GM18861 (cell line): ENCODE results near the gene SLC23A1.

Experiments used
- ATAC-seq: cut with Tn5 transposase; IDR thresholded peaks from one replicate; pipeline ENCODE4 v1.9.1; 2021; ENCODE audit not compliant: unreplicated experiment

The SLC23A1 gene

DNA sequence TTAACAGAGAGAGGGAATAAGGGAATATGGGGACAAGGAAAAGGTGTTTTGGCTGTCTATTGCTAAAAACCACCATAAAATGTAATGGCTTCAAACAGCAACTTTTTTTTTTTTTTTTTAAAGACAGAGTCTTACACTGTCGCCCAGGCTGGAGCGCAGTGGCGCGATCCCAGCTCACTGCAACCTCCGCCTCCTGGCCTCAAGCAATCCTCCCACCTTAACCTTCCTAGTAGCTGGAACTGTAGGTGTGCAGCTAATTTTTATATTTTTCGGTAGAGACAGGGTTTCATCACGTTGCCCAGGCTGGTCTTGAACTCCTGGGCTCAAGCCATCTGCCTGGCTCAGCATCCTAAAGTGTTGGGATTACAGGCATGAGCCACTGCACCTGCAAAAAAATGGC, 25.1 kb upstream of the SLC23A1 start:
- no peak for ATAC-seq

DNA sequence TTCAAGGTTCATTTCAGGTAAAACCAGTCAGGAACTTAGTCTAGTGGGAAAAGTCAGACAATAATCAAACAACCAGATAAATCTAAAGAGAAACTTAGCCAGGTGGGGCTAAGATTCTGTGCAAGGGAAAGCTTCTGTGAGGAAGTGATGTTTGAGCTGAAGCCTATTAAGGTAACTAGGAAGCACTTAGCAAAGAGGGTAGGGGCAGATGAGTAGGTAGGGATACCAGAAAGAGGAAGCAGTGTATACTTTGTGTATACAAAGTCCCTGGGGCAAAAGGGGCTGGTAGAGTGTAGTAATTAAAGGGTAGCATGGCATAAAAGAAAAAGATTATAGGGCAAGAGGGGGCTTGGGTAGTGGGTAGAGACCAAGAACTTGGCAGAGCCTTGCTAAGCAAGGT, 24.4 kb upstream of the SLC23A1 start:
- ATAC-seq, result no peak

DNA sequence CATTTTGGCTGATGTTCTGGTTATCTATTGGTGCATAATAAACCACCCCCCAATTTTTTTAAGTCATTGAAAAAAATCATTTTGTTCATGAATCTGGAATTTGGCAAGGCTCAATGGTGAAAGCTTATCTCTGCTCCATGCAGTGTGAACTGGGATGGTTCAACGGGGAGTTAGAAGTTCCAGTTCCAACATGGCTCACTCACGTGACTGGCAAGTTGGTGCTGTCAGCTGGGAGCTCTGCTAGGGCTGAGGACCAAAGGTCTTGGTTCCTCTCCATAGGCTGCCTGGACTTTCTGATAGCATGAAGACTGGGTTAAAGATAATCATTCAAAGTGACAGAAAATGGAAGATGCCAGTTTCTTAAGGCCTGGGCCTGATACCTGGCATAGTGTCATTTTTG, 23.9 kb upstream of the SLC23A1 start:
- no peak for ATAC-seq

GRCh38 chr5:139404484-139404840, 21.4 kb upstream of the SLC23A1 start:
- no peak for ATAC-seq

DNA sequence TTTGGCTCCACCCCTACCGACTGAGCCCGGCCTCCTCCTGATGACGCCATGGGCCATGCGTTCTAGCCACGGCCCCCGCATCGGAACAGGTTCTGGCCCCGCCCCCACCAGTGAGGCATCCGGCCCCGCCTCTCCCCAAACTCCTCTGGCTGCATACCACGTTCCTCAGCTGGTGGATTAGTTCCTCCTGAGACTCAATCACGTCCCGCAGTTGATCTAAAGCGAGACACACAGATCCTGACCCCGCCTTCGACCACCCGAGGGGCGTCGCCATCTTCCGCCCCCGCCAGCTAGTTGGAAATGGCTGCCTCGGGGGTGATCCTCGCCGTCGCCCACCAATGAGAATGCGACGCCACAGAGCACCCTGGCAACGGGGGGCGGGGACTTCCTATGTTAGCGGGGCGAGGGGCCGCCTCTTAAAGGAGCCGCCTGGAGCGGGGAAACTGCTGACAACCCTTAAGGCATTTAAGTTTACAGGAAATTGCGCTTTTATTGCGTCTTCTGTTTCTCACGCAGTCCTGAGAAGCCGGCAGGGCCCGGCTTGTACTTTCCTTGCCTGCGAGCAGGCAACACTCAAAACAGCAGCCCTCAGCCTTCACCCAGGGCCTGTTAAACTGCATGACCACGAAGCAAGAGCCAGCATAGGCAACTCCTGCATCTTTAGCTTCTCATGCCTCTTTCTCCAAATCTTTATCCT, 20.8 kb upstream of the SLC23A1 start, which contains the start of gene SPATA24:
Gene SPATA24 (minus strand): TSS at position 303 of the 697 bp plus-strand sequence. CDS start 29 bp downstream, at position 274.
- peak; percentile 65 for ATAC-seq

DNA sequence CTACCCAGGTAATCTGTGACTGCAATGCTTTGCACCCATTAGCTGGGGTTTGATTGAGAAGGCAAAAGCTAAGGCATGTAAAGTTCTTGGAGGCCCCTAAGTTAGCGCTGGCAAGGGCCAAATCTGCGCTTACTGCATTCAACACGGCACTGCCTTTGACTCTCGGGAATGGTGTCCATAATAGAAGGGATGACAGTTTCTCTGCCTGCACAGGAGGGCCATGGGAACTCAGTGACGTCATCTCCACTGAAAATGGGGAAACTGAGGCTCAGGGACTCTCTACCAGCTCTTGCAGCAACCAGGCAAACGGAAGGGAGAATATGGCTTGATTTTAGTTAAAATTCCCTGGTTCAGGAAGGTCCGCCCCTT, 20.3 kb upstream of the SLC23A1 start:
- ATAC-seq, result peak; percentile 1

DNA sequence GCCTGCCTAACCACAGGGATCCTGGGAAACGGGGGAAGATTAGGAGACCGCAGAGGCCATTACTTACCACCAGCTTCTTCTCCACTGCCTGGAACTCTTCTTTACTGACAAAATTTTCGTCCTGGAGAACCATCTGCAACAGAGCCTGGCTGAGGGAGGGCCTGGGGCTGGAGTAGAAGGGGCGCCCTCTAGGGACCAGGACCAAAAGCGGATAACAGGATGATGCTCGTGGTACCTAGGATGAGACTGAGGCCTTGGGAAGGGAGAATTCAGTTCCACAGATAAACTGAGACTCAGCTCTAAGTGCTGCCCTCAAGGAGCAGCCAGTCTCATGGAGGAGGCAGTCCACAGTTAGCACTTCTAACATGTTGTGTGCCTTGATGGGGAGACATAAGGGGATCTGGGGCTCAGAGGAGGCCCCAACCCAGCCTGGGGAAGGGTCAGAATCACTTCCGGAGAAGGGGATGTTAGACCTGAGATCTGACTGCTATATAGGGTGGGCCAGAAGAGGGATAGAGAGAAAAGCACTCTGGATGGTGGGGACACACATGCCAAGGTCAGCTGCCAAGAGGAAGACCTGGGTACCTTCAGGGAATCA, 19.6 kb upstream of the SLC23A1 start:
- no peak for ATAC-seq

DNA sequence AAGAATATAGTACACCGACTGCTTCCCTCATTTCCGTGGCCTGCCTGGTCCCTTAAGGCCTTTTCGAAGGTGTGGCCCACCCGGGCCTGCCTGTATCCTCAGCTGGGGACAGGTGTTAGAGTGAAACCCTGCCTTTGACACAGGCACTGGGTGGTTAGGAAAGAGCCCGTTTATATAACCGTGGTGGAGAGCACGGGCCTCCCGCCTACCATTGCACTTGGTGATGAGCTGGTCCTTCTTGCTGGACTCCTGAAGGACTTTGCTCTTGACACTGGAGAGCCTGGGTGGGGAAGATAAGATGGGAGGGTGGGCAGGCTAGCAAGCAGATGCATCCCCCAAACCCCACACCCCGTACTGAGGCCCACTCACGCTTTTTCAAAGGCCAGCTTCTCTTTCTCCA, 18.4 kb upstream of the SLC23A1 start:
- no peak for ATAC-seq

- ATAC-seq, result peak; percentile 27
These were observed 16.5 kb upstream of the SLC23A1 start for GRCh38 chr5:139399501-139400121.

DNA sequence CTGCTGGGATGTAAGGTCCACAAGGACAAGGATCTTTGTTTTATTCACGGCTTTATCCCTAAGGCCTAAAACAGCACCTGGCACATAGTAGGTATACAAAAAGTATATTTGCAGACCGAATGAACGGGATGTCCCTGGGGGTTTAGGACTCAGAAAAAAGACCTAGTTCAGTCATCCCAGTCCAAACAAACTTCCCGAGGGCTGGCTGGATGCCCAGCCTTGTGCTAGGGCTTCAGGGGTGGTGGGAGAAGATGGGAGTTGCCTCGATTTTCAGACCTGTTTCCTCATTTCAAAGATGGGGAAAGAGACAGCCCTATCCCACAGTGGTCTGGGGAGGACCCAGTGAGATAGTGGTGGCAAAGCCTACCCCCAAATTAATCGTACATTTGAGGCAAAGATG, 14.8 kb upstream of the SLC23A1 start:
- ATAC-seq, result no peak

- ATAC-seq, result no peak
These were observed 13.6 kb upstream of the SLC23A1 start for GRCh38 chr5:139396691-139397090.

DNA sequence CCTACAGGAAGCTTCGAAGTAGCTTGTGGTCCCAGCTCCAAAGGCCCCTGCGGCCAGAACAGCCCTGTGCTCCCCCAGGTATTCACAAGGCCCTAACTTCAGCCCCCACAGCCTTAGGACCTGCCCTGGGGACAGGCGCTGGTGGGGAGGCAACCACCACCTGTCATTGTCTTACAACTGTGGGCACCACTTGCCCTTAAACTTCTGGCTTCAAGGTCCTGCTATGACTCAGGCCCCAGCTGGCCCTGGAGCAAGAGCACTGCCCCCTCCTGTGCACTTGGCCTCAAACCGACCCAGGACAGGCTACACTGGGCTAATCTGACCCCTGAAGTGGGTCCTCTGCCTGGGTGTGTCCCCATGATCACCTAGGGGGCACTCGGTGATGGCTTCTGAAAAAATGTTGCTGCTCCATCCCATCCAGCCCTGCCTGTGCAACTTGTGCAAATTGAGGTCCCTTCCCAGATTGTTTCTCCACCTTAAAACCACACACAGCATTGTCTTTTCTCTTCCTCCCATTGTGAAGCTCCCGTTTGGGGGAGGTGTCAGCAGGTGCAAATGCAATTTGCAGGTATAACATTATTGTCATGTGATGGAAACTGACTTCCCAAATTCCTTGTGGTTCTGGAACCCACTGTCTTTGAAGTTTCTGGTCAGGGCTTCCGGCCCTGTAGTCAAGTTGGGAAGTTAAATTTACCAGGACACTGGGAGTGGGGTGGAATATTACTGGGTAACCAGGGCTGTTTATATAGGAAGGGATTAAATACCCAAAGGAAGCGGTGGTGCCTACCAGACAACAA, 12.9 kb upstream of the SLC23A1 start:
- ATAC-seq, result peak; percentile 17

DNA sequence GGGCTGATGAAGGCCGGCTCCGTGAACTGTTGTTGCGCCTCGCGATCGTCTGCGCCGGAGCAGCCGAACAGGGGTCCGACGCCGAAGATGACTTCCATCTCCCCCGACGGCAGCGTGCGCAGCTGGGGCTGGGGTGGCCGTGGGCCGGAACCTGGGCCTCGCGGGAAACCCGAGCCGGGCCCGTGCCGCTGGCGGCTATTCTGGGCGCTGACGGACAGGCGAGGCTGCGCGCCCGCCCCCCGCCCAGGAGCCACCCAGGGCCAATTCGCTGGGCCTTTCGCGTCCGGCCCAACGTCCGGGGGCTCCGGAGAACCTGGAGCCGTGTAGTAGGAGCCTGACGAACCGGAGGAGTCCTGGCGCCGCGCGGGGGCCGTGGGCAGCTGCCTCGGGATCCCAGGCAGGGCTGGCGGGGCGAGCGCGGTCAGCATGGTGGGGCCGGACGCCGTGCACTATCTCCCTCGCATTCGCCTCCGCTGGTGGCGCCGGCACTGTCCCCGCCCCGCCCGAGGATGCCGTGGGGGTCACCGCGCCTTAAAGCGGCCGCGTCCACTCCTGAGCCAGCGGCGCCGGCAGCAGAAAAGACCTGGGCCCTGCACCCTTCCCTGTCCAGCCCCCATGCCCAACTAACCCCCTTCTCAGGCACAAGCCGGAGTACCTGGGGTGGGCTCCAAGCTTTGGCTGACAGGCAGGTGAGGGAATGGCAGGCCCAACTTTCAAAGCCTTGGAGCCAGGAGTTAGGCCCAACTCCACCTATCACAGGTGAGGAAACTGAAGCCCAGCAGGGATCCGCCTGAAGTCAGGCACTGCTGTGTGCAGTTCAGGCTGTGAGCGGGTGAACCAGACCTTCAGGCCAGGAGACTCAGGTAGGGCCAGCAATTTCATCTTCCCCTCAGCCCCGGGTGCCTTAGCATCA, 11.8 kb upstream of the SLC23A1 start, which contains the start of gene PROB1:
Gene PROB1 (minus strand): TSS at position 451 of the 913 bp plus-strand sequence. CDS start 23 bp downstream, at position 428.
- no peak for ATAC-seq

- no peak for ATAC-seq
These were observed 11.1 kb upstream of the SLC23A1 start for GRCh38 chr5:139394123-139394653.

- ATAC-seq, result no peak
These were observed 10.5 kb upstream of the SLC23A1 start for GRCh38 chr5:139393497-139394122.

GRCh38 chr5:139392678-139393496, 9.8 kb upstream of the SLC23A1 start:
- ATAC-seq, result peak; percentile 31

DNA sequence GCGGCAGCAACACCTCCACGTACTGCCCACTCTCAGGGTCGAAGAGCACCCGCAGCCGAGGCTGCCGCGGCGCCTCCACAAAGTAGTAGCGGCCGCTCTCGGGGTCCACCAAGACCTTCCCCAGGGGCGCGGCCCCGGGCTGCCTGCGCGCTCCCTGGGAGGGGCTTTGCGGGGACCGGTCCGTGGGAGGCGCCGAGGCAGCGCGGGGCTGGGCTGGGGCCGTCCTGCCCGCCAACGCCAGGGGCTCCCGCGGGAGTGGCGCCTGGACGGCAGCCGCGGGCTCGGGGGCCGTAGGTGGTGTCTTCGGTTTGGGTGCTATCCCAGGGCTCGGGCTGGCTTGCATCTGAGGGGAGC, 9.2 kb upstream of the SLC23A1 start:
- no peak for ATAC-seq

GRCh38 chr5:139391570-139392323, 8.7 kb upstream of the SLC23A1 start:
- ATAC-seq, result no peak
